Liver (tissue), 9 donors: Measurements from ENCODE around the gene RFX7. TPM values are rescaled to one million over a fixed set of nuclear protein-coding genes. Genes with fewer than 3 reads are reported as not detected.

Source experiments
- DNase-seq: peaks from one replicate; pipeline ENCODE4 v3.0.0-alpha.2; 2017; ENCODE audit warnings: low spot score
- H3K27ac ChIP-seq, 2 donors: one replicate each; pipeline ENCODE4 v1.7.0; 2013; ENCODE audit warnings: inconsistent platforms in 2 of 2, low read length in 2 of 2, control low read depth in 1 of 2, low read depth in 1 of 2, mild to moderate bottlenecking in 1 of 2
- H3K27me3 ChIP-seq, 4 donors: one replicate each; pipeline versions ENCODE4 v1.6.1 to v1.7.0; 2013; ENCODE audit warnings: low read length in 3 of 4, inconsistent platforms in 1 of 4, mild to moderate bottlenecking in 1 of 4, moderate library complexity in 1 of 4; ENCODE audit not compliant: control insufficient read depth in 4 of 4, insufficient read depth in 4 of 4
- H3K36me3 ChIP-seq, 4 donors: one replicate each; pipeline versions ENCODE4 v1.6.1 to v1.7.0; 2013; ENCODE audit warnings: low read length in 3 of 4, mild to moderate bottlenecking in 3 of 4, low read depth in 1 of 4, moderate library complexity in 1 of 4; ENCODE audit not compliant: control insufficient read depth in 4 of 4, insufficient read depth in 3 of 4
- H3K4me1 ChIP-seq, 4 donors: one replicate each; pipeline versions ENCODE4 v1.6.1 to v1.7.0; 2013; ENCODE audit warnings: low read length in 3 of 4, mild to moderate bottlenecking in 3 of 4, moderate library complexity in 1 of 4; ENCODE audit not compliant: control insufficient read depth in 4 of 4, insufficient read depth in 4 of 4
- H3K4me3 ChIP-seq, 3 donors: one replicate each; pipeline versions ENCODE4 v1.6.1 to v1.7.0; 2013; ENCODE audit warnings: low read length in 3 of 3, control low read depth in 1 of 3, low read depth in 1 of 3, mild to moderate bottlenecking in 1 of 3
- H3K9ac ChIP-seq, 2 donors: one replicate each; pipeline ENCODE4 v1.7.0; 2013; ENCODE audit warnings: low read length in 2 of 2, mild to moderate bottlenecking in 2 of 2, moderate library complexity in 2 of 2, control low read depth in 1 of 2, low read depth in 1 of 2
- H3K9me3 ChIP-seq, 4 donors: one replicate each; pipeline versions ENCODE4 v1.6.1 to v1.7.0; 2013; ENCODE audit warnings: low read length in 3 of 4; ENCODE audit not compliant: control insufficient read depth in 4 of 4
- EGR1 ChIP-seq, 2 donors: IDR thresholded peaks; 2 replicates each; pipeline ENCODE4 v1.6.1; 2016 to 2018; ENCODE audit warnings: antibody characterized with exemption in 2 of 2, low read depth in 2 of 2
- FOXA1 ChIP-seq: IDR thresholded peaks from 2 replicates; pipeline ENCODE4 v1.6.1; 2016; ENCODE audit warnings: antibody characterized with exemption
- FOXA2 ChIP-seq: IDR thresholded peaks from 2 replicates; pipeline ENCODE4 v1.6.1; 2016; ENCODE audit warnings: antibody characterized with exemption
- GABPA ChIP-seq, 2 donors: IDR thresholded peaks in 1 of 2; conservative IDR thresholded peaks in 1 of 2; 2 replicates each; pipeline ENCODE4 v1.6.1; 2016; ENCODE audit warnings: antibody characterized with exemption in 2 of 2, mild to moderate bottlenecking in 1 of 2, moderate library complexity in 1 of 2
- HNF4A ChIP-seq, 2 donors: conservative IDR thresholded peaks; 2 replicates each; pipeline ENCODE4 v1.6.1; 2016; ENCODE audit warnings: antibody characterized with exemption in 2 of 2, mild to moderate bottlenecking in 2 of 2
- HNF4G ChIP-seq: IDR thresholded peaks from 2 replicates; pipeline ENCODE4 v1.6.1; 2016; ENCODE audit warnings: antibody characterized with exemption
- JUND ChIP-seq, 2 donors: IDR thresholded peaks; 2 replicates each; pipeline ENCODE4 v1.6.1; 2016; ENCODE audit warnings: antibody characterized with exemption in 2 of 2
- NR2F2 ChIP-seq: IDR thresholded peaks from 2 replicates; pipeline ENCODE4 v1.6.1; 2016; ENCODE audit warnings: antibody characterized with exemption
- RAD21 ChIP-seq, 2 donors: IDR thresholded peaks; 2 replicates each; pipeline ENCODE4 v1.6.1; 2016; ENCODE audit warnings: antibody characterized with exemption in 2 of 2, mild to moderate bottlenecking in 2 of 2
- RXRA ChIP-seq, 2 donors: IDR thresholded peaks; 2 replicates each; pipeline ENCODE4 v1.6.1; 2017 to 2018; ENCODE audit warnings: antibody characterized with exemption in 2 of 2, mild to moderate bottlenecking in 1 of 2
- SP1 ChIP-seq: IDR thresholded peaks from 2 replicates; pipeline ENCODE4 v1.6.1; 2018; ENCODE audit warnings: antibody characterized with exemption, mild to moderate bottlenecking
- TAF1 ChIP-seq: conservative IDR thresholded peaks from 2 replicates; pipeline ENCODE4 v1.6.1; 2016; ENCODE audit warnings: antibody characterized with exemption, mild to moderate bottlenecking
- YY1 ChIP-seq: IDR thresholded peaks from 2 replicates; pipeline ENCODE4 v1.6.1; 2016; ENCODE audit warnings: antibody characterized with exemption, mild to moderate bottlenecking
- WGBS: extraction: QIAGEN DNeasy Blood & Tissue Kit; methylation state at CpG from one replicate; pipeline ENCODE4 v1.1.7; 2013; 5-methylcytosine and 5-hydroxymethylcytosine counted together
- polyA plus RNA-seq, 2 donors: library from polyadenylated mRNA; stranded (reverse) in 1 of 2; unstranded in 1 of 2; fragments of 200-250 nt in 1 of 2; fragments of >200 nt in 1 of 2; fragmentation: Nextera tagmentation in 1 of 2; extraction: Ambion mirVana in 1 of 2; gene quantifications; one replicate each; pipeline versions ENCODE4 v1.2.1 to v1.2.3, GENCODE V29; 2013 to 2015
- total RNA-seq, 2 donors: library from RNA; depleted of rRNA; stranded (reverse); fragments of >200 nt; gene quantifications; one replicate each; pipeline ENCODE4 v1.2.3, GENCODE V29; 2014
- TF ChIP-seq, protein P1 (sequence below): IDR thresholded peaks from 2 replicates; pipeline ENCODE4 v1.6.1; 2016; ENCODE audit warnings: antibody characterized with exemption
- TF ChIP-seq, protein P2 (sequence below): fragments of 150-350 bp; IDR thresholded peaks from 2 replicates; pipeline ENCODE4 v1.5.1; 2017; ENCODE audit warnings: improper control_type of control experiment, low read depth, low read length; ENCODE audit not compliant: missing input control
- TF ChIP-seq, protein P3 (sequence below): IDR thresholded peaks from 2 replicates; pipeline ENCODE4 v1.6.1; 2016; ENCODE audit warnings: antibody characterized with exemption
- TF ChIP-seq, protein P4 (sequence below): IDR thresholded peaks from 2 replicates; pipeline ENCODE4 v1.6.1; 2016; ENCODE audit warnings: antibody characterized with exemption
- TF ChIP-seq, protein P5 (sequence below): IDR thresholded peaks from 2 replicates; pipeline ENCODE4 v1.6.1; 2016; ENCODE audit warnings: antibody characterized with exemption, mild to moderate bottlenecking
- donor health status: healthy.
- donor health status: healthy.
- donor health status: healthy.
- donor health status: healthy.
- donor health status: healthy.

RFX7 gene
- total and polyA plus RNA-seq, 4 donors, result 1.3 to 4.2 (median 1.9) TPM

DNA sequence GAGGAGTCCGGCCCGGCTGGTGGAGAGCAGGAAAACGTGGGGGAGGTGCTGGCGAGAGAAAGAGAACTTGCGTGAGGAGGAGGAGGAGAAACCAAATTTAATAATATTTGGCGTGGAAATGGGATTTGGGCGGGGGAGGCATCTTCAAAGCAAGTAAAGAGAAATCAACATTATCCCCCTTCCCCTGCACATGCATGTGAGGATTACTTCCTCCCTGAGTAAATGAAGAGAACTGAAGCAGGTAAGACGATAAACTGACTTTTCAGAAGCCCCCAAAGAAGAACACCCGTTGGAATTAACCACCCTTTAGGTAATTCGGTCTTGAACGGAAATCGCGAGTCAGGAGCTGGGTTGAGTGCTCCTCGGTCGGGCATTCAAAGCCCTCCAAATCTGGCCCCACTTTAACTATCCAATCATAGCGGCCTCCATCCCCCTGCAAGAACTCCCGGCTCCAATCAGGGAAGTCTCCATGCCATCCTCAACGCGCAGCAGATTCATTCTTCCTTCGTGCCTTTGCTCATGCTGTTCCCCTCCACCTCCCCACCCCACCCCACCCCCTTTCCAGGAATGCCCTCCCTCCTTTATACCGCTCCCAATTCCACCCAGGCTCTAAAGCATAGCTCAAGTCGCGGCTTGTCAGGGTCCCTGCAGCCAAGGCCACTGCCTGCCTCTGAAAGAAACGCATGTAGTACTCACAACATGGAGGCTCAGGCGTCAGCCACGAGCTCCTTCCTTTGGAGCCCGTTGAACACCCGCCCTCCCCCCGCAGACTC is 545 bp upstream of the RFX7 start:
- Histone ChIP-seq H3K4me1 (peaks cover 5 to 40% (median 20%) of the 10 kb centered on the region in 4 donors), H3K9me3 (no peaks in the 10 kb centered on the region), H3K27me3 (no peaks in the 10 kb centered on the region), H3K27ac (peak overlapping the region; percentile 61 to 63), H3K9ac (peak overlapping the region; percentile 33 to 63), H3K36me3 (no peaks in the 10 kb centered on the region), H3K4me3 (peak overlapping the region; percentile 53 to 100 (median 79))
- TF ChIP-seq NR2F2 (no peak), YY1 (no peak), RXRA (IDR thresholded peaks at IDR 0.05) (no peak), TAF1 (no peak), EGR1 (IDR thresholded peaks at IDR 0.05; ENCODE audit: low read depth in 2 of 2) (no peak), GABPA (IDR thresholded peaks at IDR 0.05 in 1 of 2, conservative IDR thresholded peaks at IDR 0.05 in 1 of 2) (no peak), FOXA1 (no peak), JUND (IDR thresholded peaks at IDR 0.05) (no peak), SP1 (no peak), FOXA2 (no peak), HNF4A (conservative IDR thresholded peaks at IDR 0.05) (no peak), RAD21 (IDR thresholded peaks at IDR 0.05) (no peak), HNF4G (no peak)
- TF ChIP-seq, protein P1, sequence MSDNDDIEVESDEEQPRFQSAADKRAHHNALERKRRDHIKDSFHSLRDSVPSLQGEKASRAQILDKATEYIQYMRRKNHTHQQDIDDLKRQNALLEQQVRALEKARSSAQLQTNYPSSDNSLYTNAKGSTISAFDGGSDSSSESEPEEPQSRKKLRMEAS, result no peak
- TF ChIP-seq, protein P2, sequence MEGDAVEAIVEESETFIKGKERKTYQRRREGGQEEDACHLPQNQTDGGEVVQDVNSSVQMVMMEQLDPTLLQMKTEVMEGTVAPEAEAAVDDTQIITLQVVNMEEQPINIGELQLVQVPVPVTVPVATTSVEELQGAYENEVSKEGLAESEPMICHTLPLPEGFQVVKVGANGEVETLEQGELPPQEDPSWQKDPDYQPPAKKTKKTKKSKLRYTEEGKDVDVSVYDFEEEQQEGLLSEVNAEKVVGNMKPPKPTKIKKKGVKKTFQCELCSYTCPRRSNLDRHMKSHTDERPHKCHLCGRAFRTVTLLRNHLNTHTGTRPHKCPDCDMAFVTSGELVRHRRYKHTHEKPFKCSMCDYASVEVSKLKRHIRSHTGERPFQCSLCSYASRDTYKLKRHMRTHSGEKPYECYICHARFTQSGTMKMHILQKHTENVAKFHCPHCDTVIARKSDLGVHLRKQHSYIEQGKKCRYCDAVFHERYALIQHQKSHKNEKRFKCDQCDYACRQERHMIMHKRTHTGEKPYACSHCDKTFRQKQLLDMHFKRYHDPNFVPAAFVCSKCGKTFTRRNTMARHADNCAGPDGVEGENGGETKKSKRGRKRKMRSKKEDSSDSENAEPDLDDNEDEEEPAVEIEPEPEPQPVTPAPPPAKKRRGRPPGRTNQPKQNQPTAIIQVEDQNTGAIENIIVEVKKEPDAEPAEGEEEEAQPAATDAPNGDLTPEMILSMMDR, result no peak
- TF ChIP-seq, protein P3, sequence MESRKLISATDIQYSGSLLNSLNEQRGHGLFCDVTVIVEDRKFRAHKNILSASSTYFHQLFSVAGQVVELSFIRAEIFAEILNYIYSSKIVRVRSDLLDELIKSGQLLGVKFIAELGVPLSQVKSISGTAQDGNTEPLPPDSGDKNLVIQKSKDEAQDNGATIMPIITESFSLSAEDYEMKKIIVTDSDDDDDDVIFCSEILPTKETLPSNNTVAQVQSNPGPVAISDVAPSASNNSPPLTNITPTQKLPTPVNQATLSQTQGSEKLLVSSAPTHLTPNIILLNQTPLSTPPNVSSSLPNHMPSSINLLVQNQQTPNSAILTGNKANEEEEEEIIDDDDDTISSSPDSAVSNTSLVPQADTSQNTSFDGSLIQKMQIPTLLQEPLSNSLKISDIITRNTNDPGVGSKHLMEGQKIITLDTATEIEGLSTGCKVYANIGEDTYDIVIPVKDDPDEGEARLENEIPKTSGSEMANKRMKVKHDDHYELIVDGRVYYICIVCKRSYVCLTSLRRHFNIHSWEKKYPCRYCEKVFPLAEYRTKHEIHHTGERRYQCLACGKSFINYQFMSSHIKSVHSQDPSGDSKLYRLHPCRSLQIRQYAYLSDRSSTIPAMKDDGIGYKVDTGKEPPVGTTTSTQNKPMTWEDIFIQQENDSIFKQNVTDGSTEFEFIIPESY, result no peak
- TF ChIP-seq, protein P4, sequence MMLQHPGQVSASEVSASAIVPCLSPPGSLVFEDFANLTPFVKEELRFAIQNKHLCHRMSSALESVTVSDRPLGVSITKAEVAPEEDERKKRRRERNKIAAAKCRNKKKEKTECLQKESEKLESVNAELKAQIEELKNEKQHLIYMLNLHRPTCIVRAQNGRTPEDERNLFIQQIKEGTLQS, result no peak
- TF ChIP-seq, protein P5, sequence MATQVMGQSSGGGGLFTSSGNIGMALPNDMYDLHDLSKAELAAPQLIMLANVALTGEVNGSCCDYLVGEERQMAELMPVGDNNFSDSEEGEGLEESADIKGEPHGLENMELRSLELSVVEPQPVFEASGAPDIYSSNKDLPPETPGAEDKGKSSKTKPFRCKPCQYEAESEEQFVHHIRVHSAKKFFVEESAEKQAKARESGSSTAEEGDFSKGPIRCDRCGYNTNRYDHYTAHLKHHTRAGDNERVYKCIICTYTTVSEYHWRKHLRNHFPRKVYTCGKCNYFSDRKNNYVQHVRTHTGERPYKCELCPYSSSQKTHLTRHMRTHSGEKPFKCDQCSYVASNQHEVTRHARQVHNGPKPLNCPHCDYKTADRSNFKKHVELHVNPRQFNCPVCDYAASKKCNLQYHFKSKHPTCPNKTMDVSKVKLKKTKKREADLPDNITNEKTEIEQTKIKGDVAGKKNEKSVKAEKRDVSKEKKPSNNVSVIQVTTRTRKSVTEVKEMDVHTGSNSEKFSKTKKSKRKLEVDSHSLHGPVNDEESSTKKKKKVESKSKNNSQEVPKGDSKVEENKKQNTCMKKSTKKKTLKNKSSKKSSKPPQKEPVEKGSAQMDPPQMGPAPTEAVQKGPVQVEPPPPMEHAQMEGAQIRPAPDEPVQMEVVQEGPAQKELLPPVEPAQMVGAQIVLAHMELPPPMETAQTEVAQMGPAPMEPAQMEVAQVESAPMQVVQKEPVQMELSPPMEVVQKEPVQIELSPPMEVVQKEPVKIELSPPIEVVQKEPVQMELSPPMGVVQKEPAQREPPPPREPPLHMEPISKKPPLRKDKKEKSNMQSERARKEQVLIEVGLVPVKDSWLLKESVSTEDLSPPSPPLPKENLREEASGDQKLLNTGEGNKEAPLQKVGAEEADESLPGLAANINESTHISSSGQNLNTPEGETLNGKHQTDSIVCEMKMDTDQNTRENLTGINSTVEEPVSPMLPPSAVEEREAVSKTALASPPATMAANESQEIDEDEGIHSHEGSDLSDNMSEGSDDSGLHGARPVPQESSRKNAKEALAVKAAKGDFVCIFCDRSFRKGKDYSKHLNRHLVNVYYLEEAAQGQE, result no peak
- WGBS, result under 1% methylated on average over 29 of the region's 29 CpGs
- DNase-seq, result peak; percentile 51
